ENCODE data around the gene VAMP5. TPM values are rescaled to one million over a fixed set of nuclear protein-coding genes. Genes with fewer than 3 reads are reported as not detected.
"Not testable (repeated sequence)": the region's sequence is repeated elsewhere in the genome, so short reads cannot be mapped to it uniquely, and the experiment has no call there.

The VAMP5 gene
- total RNA-seq, 4 donors from 2014 or later = 51.4 to 116 (median 85.0) TPM

- ATAC-seq (ENCODE audit: low FRiP score) (peak; percentile 58), DNase-seq (ENCODE audit: low spot score) (no peak)
- TF ChIP-seq CTCF (IDR thresholded peaks at IDR 0.05) = no peak
These were observed 1.5 kb downstream of the VAMP5 start for GRCh38 chr2:85585781-85586105.

- ATAC-seq (ENCODE audit: low FRiP score) (no peak), DNase-seq (ENCODE audit: low spot score) (no peak)
- TF ChIP-seq CTCF (IDR thresholded peaks at IDR 0.05) = no peak
These were observed 4.0 kb downstream of the VAMP5 start for GRCh38 chr2:85588236-85588635.

- ATAC-seq (ENCODE audit: low FRiP score) = no peak
- no peak for TF ChIP-seq CTCF (IDR thresholded peaks at IDR 0.05)
- DNase-seq (ENCODE audit: low spot score) = no peak
These were observed 4.4 kb downstream of the VAMP5 start for GRCh38 chr2:85588645-85589044.

GRCh38 chr2:85589181-85589580, 5.0 kb downstream of the VAMP5 start:
- ATAC-seq (ENCODE audit: low FRiP score) (no peak), DNase-seq (ENCODE audit: low spot score) (no peak)
- no peak for TF ChIP-seq CTCF (IDR thresholded peaks at IDR 0.05)

- TF ChIP-seq CTCF (IDR thresholded peaks at IDR 0.05) = no peak
- no peak for DNase-seq (ENCODE audit: low spot score)
- ATAC-seq (ENCODE audit: low FRiP score) = no peak
These were observed 6.0 kb downstream of the VAMP5 start for GRCh38 chr2:85589982-85590791.

GRCh38 chr2:85590950-85591349, 6.7 kb downstream of the VAMP5 start:
- ATAC-seq (ENCODE audit: low FRiP score) = no peak
- TF ChIP-seq CTCF (IDR thresholded peaks at IDR 0.05) = no peak
- no peak for DNase-seq (ENCODE audit: low spot score)

- no peak for DNase-seq (ENCODE audit: low spot score)
- TF ChIP-seq CTCF (IDR thresholded peaks at IDR 0.05) = no peak
- no peak for ATAC-seq (ENCODE audit: low FRiP score)
These were observed 7.3 kb downstream of the VAMP5 start for GRCh38 chr2:85591563-85591962.

- not testable (repeated sequence) for ATAC-seq (ENCODE audit: low FRiP score); DNase-seq (ENCODE audit: low spot score)
These were observed 8.1 kb downstream of the VAMP5 start for GRCh38 chr2:85592299-85592698.
